ENCODE measurements around the gene DNAI7.

DNA sequence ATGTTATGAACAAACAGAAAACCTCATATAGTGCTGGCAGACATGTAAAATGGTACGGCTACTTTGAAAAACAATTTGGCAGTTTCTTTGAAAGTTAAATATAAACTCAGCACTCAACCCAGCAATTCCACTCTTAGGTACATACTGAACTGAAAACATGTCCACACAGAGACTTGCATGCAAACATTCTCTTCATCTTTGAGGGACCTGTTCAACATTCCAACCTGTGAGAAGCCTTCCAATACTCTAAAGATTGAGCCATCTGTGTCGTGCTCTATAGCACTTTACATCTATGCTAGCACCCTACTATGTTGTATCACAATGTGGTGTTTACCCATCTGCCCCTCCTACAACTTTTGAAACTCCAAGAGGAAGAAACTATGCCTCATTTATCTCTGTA is 79.3 kb downstream of the DNAI7 start:
- TF ChIP-seq, protein P1, sequence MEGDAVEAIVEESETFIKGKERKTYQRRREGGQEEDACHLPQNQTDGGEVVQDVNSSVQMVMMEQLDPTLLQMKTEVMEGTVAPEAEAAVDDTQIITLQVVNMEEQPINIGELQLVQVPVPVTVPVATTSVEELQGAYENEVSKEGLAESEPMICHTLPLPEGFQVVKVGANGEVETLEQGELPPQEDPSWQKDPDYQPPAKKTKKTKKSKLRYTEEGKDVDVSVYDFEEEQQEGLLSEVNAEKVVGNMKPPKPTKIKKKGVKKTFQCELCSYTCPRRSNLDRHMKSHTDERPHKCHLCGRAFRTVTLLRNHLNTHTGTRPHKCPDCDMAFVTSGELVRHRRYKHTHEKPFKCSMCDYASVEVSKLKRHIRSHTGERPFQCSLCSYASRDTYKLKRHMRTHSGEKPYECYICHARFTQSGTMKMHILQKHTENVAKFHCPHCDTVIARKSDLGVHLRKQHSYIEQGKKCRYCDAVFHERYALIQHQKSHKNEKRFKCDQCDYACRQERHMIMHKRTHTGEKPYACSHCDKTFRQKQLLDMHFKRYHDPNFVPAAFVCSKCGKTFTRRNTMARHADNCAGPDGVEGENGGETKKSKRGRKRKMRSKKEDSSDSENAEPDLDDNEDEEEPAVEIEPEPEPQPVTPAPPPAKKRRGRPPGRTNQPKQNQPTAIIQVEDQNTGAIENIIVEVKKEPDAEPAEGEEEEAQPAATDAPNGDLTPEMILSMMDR (IDR thresholded peaks at IDR 0.05; ENCODE audit: low read depth, low read length, missing input control), result no peak
- TF ChIP-seq, protein P2, sequence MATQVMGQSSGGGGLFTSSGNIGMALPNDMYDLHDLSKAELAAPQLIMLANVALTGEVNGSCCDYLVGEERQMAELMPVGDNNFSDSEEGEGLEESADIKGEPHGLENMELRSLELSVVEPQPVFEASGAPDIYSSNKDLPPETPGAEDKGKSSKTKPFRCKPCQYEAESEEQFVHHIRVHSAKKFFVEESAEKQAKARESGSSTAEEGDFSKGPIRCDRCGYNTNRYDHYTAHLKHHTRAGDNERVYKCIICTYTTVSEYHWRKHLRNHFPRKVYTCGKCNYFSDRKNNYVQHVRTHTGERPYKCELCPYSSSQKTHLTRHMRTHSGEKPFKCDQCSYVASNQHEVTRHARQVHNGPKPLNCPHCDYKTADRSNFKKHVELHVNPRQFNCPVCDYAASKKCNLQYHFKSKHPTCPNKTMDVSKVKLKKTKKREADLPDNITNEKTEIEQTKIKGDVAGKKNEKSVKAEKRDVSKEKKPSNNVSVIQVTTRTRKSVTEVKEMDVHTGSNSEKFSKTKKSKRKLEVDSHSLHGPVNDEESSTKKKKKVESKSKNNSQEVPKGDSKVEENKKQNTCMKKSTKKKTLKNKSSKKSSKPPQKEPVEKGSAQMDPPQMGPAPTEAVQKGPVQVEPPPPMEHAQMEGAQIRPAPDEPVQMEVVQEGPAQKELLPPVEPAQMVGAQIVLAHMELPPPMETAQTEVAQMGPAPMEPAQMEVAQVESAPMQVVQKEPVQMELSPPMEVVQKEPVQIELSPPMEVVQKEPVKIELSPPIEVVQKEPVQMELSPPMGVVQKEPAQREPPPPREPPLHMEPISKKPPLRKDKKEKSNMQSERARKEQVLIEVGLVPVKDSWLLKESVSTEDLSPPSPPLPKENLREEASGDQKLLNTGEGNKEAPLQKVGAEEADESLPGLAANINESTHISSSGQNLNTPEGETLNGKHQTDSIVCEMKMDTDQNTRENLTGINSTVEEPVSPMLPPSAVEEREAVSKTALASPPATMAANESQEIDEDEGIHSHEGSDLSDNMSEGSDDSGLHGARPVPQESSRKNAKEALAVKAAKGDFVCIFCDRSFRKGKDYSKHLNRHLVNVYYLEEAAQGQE (IDR thresholded peaks at IDR 0.05), result no peak
- TF ChIP-seq, protein P3, sequence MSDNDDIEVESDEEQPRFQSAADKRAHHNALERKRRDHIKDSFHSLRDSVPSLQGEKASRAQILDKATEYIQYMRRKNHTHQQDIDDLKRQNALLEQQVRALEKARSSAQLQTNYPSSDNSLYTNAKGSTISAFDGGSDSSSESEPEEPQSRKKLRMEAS (IDR thresholded peaks at IDR 0.05), result no peak

All from liver (tissue), 2 donors.